HepG2 (cell line): ENCODE results near the gene LHFPL2. TPM values are rescaled to one million over a fixed set of nuclear protein-coding genes. Genes with fewer than 3 reads are reported as not detected.

ENCODE experiments used
- ATAC-seq: fragments of 200-7000 bp; cut with Tn5 transposase; 3 replicates; pipeline ENCODE4 v1.9.1; 2020; ENCODE audit warnings: mild to moderate bottlenecking, moderate library complexity
- BruUV-seq: library from RNA; stranded (reverse); fragments of 400-500 nt; replicated peaks from 2 replicates; lab custom pipeline; 2021; lab: Mats Ljungman, UMichigan
- CTCF ChIA-PET: fragments of 300-600 bp; formaldehyde crosslinking; extraction: SDS; loops from one replicate; lab custom pipeline; 2021; ENCODE audit warnings: low total read pairs, inconsistent platforms, low intra/inter-chr PET ratio; lab: Yijun Ruan, JAX
- POLR2A ChIA-PET: fragments of 350-600 bp; sonication (Branson Sonifier 250); formaldehyde crosslinking; loops from one replicate; lab custom pipeline; 2020; ENCODE audit warnings: antibody characterized with exemption, inconsistent platforms; lab: Yijun Ruan, JAX
- DNase-seq: peaks from one replicate; pipeline ENCODE4 v3.0.0-alpha.2; 2015; ENCODE audit warnings: low spot score
- FAIRE-seq: peaks from 3 replicates; lab custom pipeline; 2011; peaks lifted over from hg19 to GRCh38; lab: Jason Lieb, UNC
- H2AFZ ChIP-seq: one replicate; pipeline ENCODE4 v1.6.1; 2011; ENCODE audit warnings: low read length, inconsistent platforms
- H3K27ac ChIP-seq: fragments of 300-600 bp; 3 replicates; pipeline ENCODE4 v1.8.0; 2011; ENCODE audit warnings: mixed run types, mild to moderate bottlenecking, mixed read lengths, low read length, inconsistent platforms; ENCODE audit not compliant: insufficient read depth; ENCODE audit errors: extremely low read length
- H3K27me3 ChIP-seq, 2 experiments: fragments of 200-600 bp in 1 of 2; 2 replicates in 1 of 2; 3 replicates in 1 of 2; pipeline versions ENCODE4 v1.6.0 to v1.8.0; 2011; ENCODE audit warnings: low read length in 2 of 2, mild to moderate bottlenecking in 2 of 2, moderate library complexity in 2 of 2, inconsistent platforms in 1 of 2; ENCODE audit not compliant: insufficient read depth in 2 of 2, control insufficient read depth in 1 of 2
- H3K36me3 ChIP-seq, 2 experiments: fragments of 200-600 bp in 1 of 2; replicated peaks in 1 of 2; 2 replicates in 1 of 2; 3 replicates in 1 of 2; pipeline versions ENCODE4 v1.5.1 to v1.8.0; 2011; ENCODE audit warnings: low read length in 2 of 2, inconsistent platforms in 1 of 2; ENCODE audit not compliant: insufficient read depth in 2 of 2, control insufficient read depth in 1 of 2
- H3K4me1 ChIP-seq: 2 replicates; pipeline ENCODE4 v1.5.1; 2012; ENCODE audit warnings: low read length, inconsistent platforms; ENCODE audit not compliant: insufficient read depth
- H3K4me2 ChIP-seq: 2 replicates; pipeline ENCODE4 v1.6.0; 2011; ENCODE audit warnings: low read depth, low read length, inconsistent platforms
- H3K4me3 ChIP-seq, 3 experiments: fragments of 200-600 bp in 1 of 3; sonication (generic), shearing (Covaris generic) in 1 of 3; replicated peaks in 1 of 3; 2 replicates each; pipeline ENCODE4 v1.5.1; 2011 to 2016; ENCODE audit warnings: low read length in 3 of 3, inconsistent platforms in 2 of 3, low read depth in 2 of 3, mild to moderate bottlenecking in 2 of 3, control low read depth in 1 of 3, mixed read lengths in 1 of 3; ENCODE audit not compliant: insufficient read depth in 1 of 3
- H3K79me2 ChIP-seq: one replicate; pipeline ENCODE4 v1.6.1; 2011; ENCODE audit warnings: low read length, inconsistent platforms; ENCODE audit not compliant: insufficient read depth
- H3K9ac ChIP-seq: 2 replicates; pipeline ENCODE4 v1.6.0; 2011; ENCODE audit warnings: mild to moderate bottlenecking, low read depth, low read length, inconsistent platforms; ENCODE audit not compliant: insufficient read depth
- H3K9me3 ChIP-seq: 2 replicates; pipeline ENCODE4 v1.5.1; 2012; ENCODE audit warnings: mild to moderate bottlenecking, low read length
- H4K20me1 ChIP-seq: 2 replicates; pipeline ENCODE4 v1.6.0; 2011; ENCODE audit warnings: inconsistent platforms, mild to moderate bottlenecking, low read length, moderate library complexity; ENCODE audit not compliant: insufficient read depth
- ARID3A ChIP-seq: IDR thresholded peaks from 2 replicates; pipeline ENCODE4 v1.6.1; 2012; ENCODE audit warnings: low read depth, low read length, improper control_type of control experiment
- DPF2 ChIP-seq: sonication (generic); formaldehyde crosslinking; IDR thresholded peaks from 2 replicates; pipeline ENCODE4 v1.4.0; 2020; ENCODE audit warnings: mild to moderate bottlenecking, low read depth, missing genetic modification reagents, borderline replicate concordance
- FOXA1 ChIP-seq, 2 experiments: fragments of 450-650 bp in 1 of 2; sonication (generic) in 1 of 2; formaldehyde crosslinking in 1 of 2; IDR thresholded peaks; 2 replicates each; pipeline versions ENCODE4 v1.4.0 to v1.6.1; 2016 to 2020; ENCODE audit warnings: missing genetic modification reagents in 1 of 2
- MZF1 ChIP-seq: sonication (generic); formaldehyde crosslinking; IDR thresholded peaks from 2 replicates; pipeline ENCODE4 v1.8.1; 2023; ENCODE audit warnings: mild to moderate bottlenecking, missing genetic modification reagents, borderline replicate concordance
- NAIF1 ChIP-seq: sonication (generic); formaldehyde crosslinking; IDR thresholded peaks from 2 replicates; pipeline ENCODE4 v1.5.0; 2020; ENCODE audit warnings: mild to moderate bottlenecking, missing genetic modification reagents, borderline replicate concordance
- NFAT5 ChIP-seq: sonication (generic); formaldehyde crosslinking; IDR thresholded peaks from 2 replicates; pipeline ENCODE4 v1.4.0; 2020; ENCODE audit warnings: missing genetic modification reagents
- NR1H2 ChIP-seq: sonication (generic); formaldehyde crosslinking; IDR thresholded peaks from 2 replicates; pipeline ENCODE4 v1.8.1; 2022; ENCODE audit warnings: low read depth, missing genetic modification reagents, borderline replicate concordance
- POGK ChIP-seq: sonication (generic); formaldehyde crosslinking; conservative IDR thresholded peaks from 2 replicates; pipeline ENCODE4 v1.8.0; 2022; ENCODE audit warnings: mild to moderate bottlenecking, moderate library complexity, missing genetic modification reagents
- SOX13 ChIP-seq, 3 experiments: fragments of 450-650 bp in 1 of 3; sonication (generic) in 1 of 3; formaldehyde crosslinking in 1 of 3; IDR thresholded peaks in 2 of 3; conservative IDR thresholded peaks in 1 of 3; 2 replicates each; pipeline versions ENCODE4 v1.5.0 to v1.6.1; 2016 to 2020; ENCODE audit warnings: antibody characterized with exemption in 1 of 3, mild to moderate bottlenecking in 1 of 3, missing compliant biosample characterization in 1 of 3, missing genetic modification reagents in 1 of 3, moderate library complexity in 1 of 3
- SRF ChIP-seq: IDR thresholded peaks from 2 replicates; pipeline ENCODE4 v1.6.1; 2011; ENCODE audit warnings: mild to moderate bottlenecking, low read depth, low read length, moderate library complexity
- TSC22D2 ChIP-seq: sonication (generic); formaldehyde crosslinking; IDR thresholded peaks from 2 replicates; pipeline ENCODE4 v1.5.1; 2020; ENCODE audit warnings: missing genetic modification reagents, mild to moderate bottlenecking, borderline replicate concordance
- ZMYM4 ChIP-seq: sonication (generic); formaldehyde crosslinking; IDR thresholded peaks from 2 replicates; pipeline ENCODE4 v1.8.1; 2023; ENCODE audit warnings: mild to moderate bottlenecking, missing genetic modification reagents
- ZNF530 ChIP-seq: sonication (generic); formaldehyde crosslinking; IDR thresholded peaks from 2 replicates; pipeline ENCODE4 v1.5.0; 2020; ENCODE audit warnings: low read depth, mild to moderate bottlenecking, missing genetic modification reagents
- ZNF850 ChIP-seq: sonication (generic); formaldehyde crosslinking; conservative IDR thresholded peaks from 2 replicates; pipeline ENCODE4 v1.9.0; 2021; ENCODE audit warnings: mild to moderate bottlenecking, missing genetic modification reagents
- WGBS: methylation state at CpG from one replicate; pipeline ENCODE4 v1.1.6; 2017; ENCODE audit warnings: low lambda C conversion rate; 5-methylcytosine and 5-hydroxymethylcytosine counted together
- in situ Hi-C: cut with HindIII; loops from 2 replicates; pipeline ENCODE4 v1.10.0; 2017; ENCODE audit warnings: low pct_unique_long_range_greater_than_20kb; ENCODE audit not compliant: extremely low pct_ligation_motif_present
- intact Hi-C: fragments of 100-400 bp; cut with micrococcal nuclease; formaldehyde crosslinking; loops from one replicate; pipeline ENCODE4 v1.10.0; 2022; ENCODE audit not compliant: unreplicated experiment
- polyA plus RNA-seq, 8 experiments: library from polyadenylated mRNA; depleted of rRNA in 3 of 8; stranded (reverse) in 7 of 8; unstranded in 1 of 8; fragments of >200 nt; fragmentation: Illumina TruSeq in 4 of 8; extraction: Trizol in 4 of 8; gene quantifications; 2 replicates each; pipeline versions ENCODE4 v1.2.1 to v1.2.3, GENCODE V29; 2011 to 2016; ENCODE audit warnings: low read depth in 4 of 8, missing spikeins in 1 of 8, mixed read lengths in 1 of 8; ENCODE audit not compliant: insufficient read depth in 1 of 8
- total RNA-seq, 5 experiments: library from RNA; depleted of rRNA; stranded (reverse); fragments of >200 nt; fragmentation: Illumina TruSeq; extraction: Trizol; gene quantifications; 2 replicates each; pipeline ENCODE4 v1.2.3, GENCODE V29; 2016; ENCODE audit warnings: low read depth in 1 of 5

LHFPL2 gene
- total and polyA plus RNA-seq, 2 of the 13 experiments (the other 11 are each of a cell fraction or from before 2014, with no cell fraction given) = 6.0 to 20.0 TPM

- TF ChIP-seq SOX13 (IDR thresholded peaks at IDR 0.05) = no peak
- peak in 1 of 2 experiments; percentile 79; a peak in 2 of 4 replicates for TF ChIP-seq SOX13 (CRISPR knock-in tag; conservative IDR thresholded peaks at IDR 0.05 in 1 of 2, IDR thresholded peaks at IDR 0.05 in 1 of 2)
Measured at GRCh38 chr5:78607864-78608263, 40.7 kb downstream of the LHFPL2 start (continued).

GRCh38 chr5:78606241-78606640 lies 42.3 kb downstream of the LHFPL2 start:
- POLR2A ChIA-PET = no interaction called here
- CTCF ChIA-PET = no interaction called here
- peaks cover 90% of the 10 kb centered on the region for H3K4me1 ChIP-seq
- TF ChIP-seq ARID3A = no peak
- no peak for TF ChIP-seq NFAT5 (CRISPR knock-in tag)
- no peak for TF ChIP-seq NAIF1 (CRISPR knock-in tag)
- TF ChIP-seq ZNF530 = no peak
- no peak for TF ChIP-seq DPF2
- no peak for TF ChIP-seq MZF1 (CRISPR knock-in tag)
- TF ChIP-seq NR1H2 (CRISPR knock-in tag) = no peak
- no peak for TF ChIP-seq FOXA1 (IDR thresholded peaks at IDR 0.05)
- no peak for TF ChIP-seq FOXA1 (CRISPR knock-in tag; IDR thresholded peaks at IDR 0.05)
- no peak for TF ChIP-seq SRF
- no peak for TF ChIP-seq TSC22D2 (CRISPR knock-in tag)
- no peak for TF ChIP-seq ZMYM4
- TF ChIP-seq ZNF850 (CRISPR knock-in tag) = no peak
- no peak for TF ChIP-seq POGK

More at GRCh38 chr5:78606241-78606640, 42.3 kb downstream of the LHFPL2 start:
- Histone ChIP-seq H4K20me1 (no peaks in the 10 kb centered on the region), H3K27me3 (no peaks in the 10 kb centered on the region), H3K27ac (no peak overlapping the region), H3K36me3 (peaks cover 2 to 5% of the 10 kb centered on the region in 2 experiments; a peak in 3 of 5 replicates), H3K4me2 (no peak overlapping the region), H3K9ac (no peak overlapping the region), H2AFZ (no peak overlapping the region), H3K9me3 (no peaks in the 10 kb centered on the region), H3K4me3 (no peak overlapping the region), H3K79me2 (peaks cover 20% of the 10 kb centered on the region)
- 95% methylated on average over 4 of the region's 4 CpGs for WGBS
- ATAC-seq = no peak
- intact Hi-C loops = no loop called here
- in situ Hi-C loops = no loop called here
- FAIRE-seq = no peak
- no TSS peak for BruUV-seq
- DNase-seq = no peak
